AG04450 (cell line): ENCODE results near the gene DNAJC3. TPM values are rescaled to one million over a fixed set of nuclear protein-coding genes. Genes with fewer than 3 reads are reported as not detected.

Experiments used
- CTCF ChIA-PET: fragments of 300-600, 350-600 bp; formaldehyde crosslinking; extraction: SDS; loops from one replicate; lab custom pipeline; 2022; ENCODE audit warnings: antibody characterized with exemption, inconsistent platforms; lab: Charles Lee
- POLR2A ChIA-PET: fragments of 350-600 bp; formaldehyde crosslinking; extraction: SDS; loops from one replicate; lab custom pipeline; 2021; ENCODE audit warnings: antibody characterized with exemption, inconsistent platforms; lab: Yijun Ruan, JAX
- DNase-seq: peaks from one replicate; pipeline ENCODE4 v3.0.0-alpha.2; 2011; ENCODE audit warnings: low read depth, low spot score
- H3K27ac ChIP-seq: one replicate; pipeline ENCODE4 v1.5.1; 2012; ENCODE audit warnings: low read depth, low read length, control low read depth
- H3K27me3 ChIP-seq: one replicate; pipeline ENCODE4 v1.6.0; 2012; ENCODE audit warnings: low read length; ENCODE audit not compliant: control insufficient read depth, insufficient read depth
- H3K4me3 ChIP-seq: 2 replicates; pipeline ENCODE4 v1.5.1; 2011; ENCODE audit warnings: mild to moderate bottlenecking, low read depth, low read length, control low read depth
- H3K9me3 ChIP-seq: 2 replicates; pipeline ENCODE4 v1.5.1; 2012; ENCODE audit warnings: low read length; ENCODE audit not compliant: control insufficient read depth, insufficient read depth
- CTCF ChIP-seq: IDR thresholded peaks from 2 replicates; pipeline ENCODE4 v1.5.1; 2011; ENCODE audit warnings: low read depth, low read length, control low read depth, inconsistent platforms
- polyA plus RNA-seq: library from polyadenylated mRNA; depleted of rRNA; stranded (reverse); fragments of >200 nt; gene quantifications from 2 replicates; pipeline ENCODE4 v1.2.3, GENCODE V29; 2011

DNAJC3 gene
- polyA plus RNA-seq, 1 experiment = 30.2 TPM

- Histone ChIP-seq H3K9me3 (no peaks in the 10 kb centered on the region), H3K27ac (no peak overlapping the region), H3K4me3 (no peak overlapping the region), H3K27me3 (no peaks in the 10 kb centered on the region)
- no peak for TF ChIP-seq CTCF
- ChIA-PET CTCF (interaction anchor here (0.9 to 1.6 kb wide), 4 partner anchors 43 to 130 kb away, joined by 3 to 4 read pairs (median 3); no protein-coding TSS in a partner anchor), POLR2A (interaction anchor here (0.7 kb wide), 1 partner anchor 349 kb away, joined by 3 read pairs; no protein-coding TSS in a partner anchor)
- DNase-seq = no peak
These were observed 26.6 kb downstream of the DNAJC3 start for GRCh38 chr13:95703576-95703975.

GRCh38 chr13:95704510-95704909 lies 27.6 kb downstream of the DNAJC3 start:
- peak; percentile 38 for TF ChIP-seq CTCF
- Histone ChIP-seq H3K27me3 (no peaks in the 10 kb centered on the region), H3K27ac (no peak overlapping the region), H3K4me3 (no peak overlapping the region), H3K9me3 (no peaks in the 10 kb centered on the region)
- no peak for DNase-seq
- CTCF ChIA-PET = interaction anchor here (1.0 to 1.6 kb wide), 6 partner anchors 8 to 152 kb away, joined by 3 to 4 read pairs (median 3); no protein-coding TSS in a partner anchor
- POLR2A ChIA-PET = no interaction called here

- ChIA-PET POLR2A (interaction anchor here (0.6 kb wide), 1 partner anchor 16 kb away, joined by 4 read pairs; no protein-coding TSS in a partner anchor), CTCF (interaction anchor here (1.3 kb wide), 1 partner anchor 8 kb away, joined by 3 read pairs; no protein-coding TSS in a partner anchor)
- Histone ChIP-seq H3K9me3 (no peaks in the 10 kb centered on the region), H3K27me3 (no peaks in the 10 kb centered on the region), H3K27ac (no peak overlapping the region), H3K4me3 (no peak overlapping the region)
- TF ChIP-seq CTCF = no peak
- no peak for DNase-seq
These were observed 29.4 kb downstream of the DNAJC3 start for GRCh38 chr13:95706356-95706755.

- CTCF ChIA-PET = interaction anchor here (1.3 kb wide), 1 partner anchor 8 kb away, joined by 3 read pairs; no protein-coding TSS in a partner anchor
- TF ChIP-seq CTCF = no peak
These were observed 30.1 kb downstream of the DNAJC3 start for GRCh38 chr13:95707035-95707434.

More at GRCh38 chr13:95707035-95707434, 30.1 kb downstream of the DNAJC3 start:
- no peak for DNase-seq
- H3K27me3 ChIP-seq = no peaks in the 10 kb centered on the region
- no peak overlapping the region for H3K27ac ChIP-seq
- H3K4me3 ChIP-seq = no peak overlapping the region
- H3K9me3 ChIP-seq = no peaks in the 10 kb centered on the region
- POLR2A ChIA-PET = interaction anchor here (0.6 kb wide), 1 partner anchor 16 kb away, joined by 4 read pairs; no protein-coding TSS in a partner anchor
